ENCODE data around the gene ARHGEF7.
"Not testable (repeated sequence)": the region's sequence is repeated elsewhere in the genome, so short reads cannot be mapped to it uniquely, and the experiment has no call there.

The ARHGEF7 gene

DNA sequence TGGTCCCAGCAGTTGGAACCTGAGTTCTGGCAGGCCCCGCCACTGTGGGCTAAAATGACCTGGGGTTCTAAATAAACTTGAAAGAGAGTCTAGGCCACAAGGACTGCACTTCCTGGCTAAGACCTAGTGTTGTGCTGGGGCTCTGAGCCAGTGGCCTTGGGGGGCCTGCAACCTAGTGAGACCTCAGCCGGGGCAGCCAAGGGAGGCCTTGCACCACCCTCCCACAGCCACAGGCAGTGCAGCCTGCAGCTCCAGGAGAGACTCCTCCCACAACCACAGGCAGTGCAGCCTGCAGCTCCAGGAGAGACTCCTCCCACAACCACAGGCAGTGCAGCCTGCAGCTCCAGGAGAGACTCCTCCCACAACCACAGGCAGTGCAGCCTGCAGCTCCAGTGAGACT is 142.8 kb downstream of the ARHGEF7 start:
- not testable (repeated sequence) for DNase-seq

GRCh38 chr13:111258637-111259036 is 143.5 kb downstream of the ARHGEF7 start:
- no peak for DNase-seq

DNA sequence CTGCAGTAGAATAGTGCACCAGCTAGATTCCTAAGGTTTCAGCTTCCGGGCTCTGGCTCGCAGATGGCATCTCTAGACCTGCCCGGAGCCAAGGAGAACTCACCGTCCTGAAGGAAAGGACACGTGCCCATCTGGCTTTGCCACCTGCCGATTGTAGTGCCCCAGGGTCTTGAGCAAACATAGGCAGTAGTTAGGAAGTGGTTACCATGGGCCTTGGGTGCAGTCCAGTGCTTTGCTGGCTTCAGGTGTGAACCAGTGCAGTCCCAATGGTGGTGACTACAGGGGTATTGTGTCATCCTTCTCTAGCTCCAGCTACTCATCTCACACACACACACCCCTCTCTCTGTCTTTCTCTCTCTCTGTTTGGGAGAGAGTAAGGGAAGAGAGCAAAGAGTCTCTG is 143.9 kb downstream of the ARHGEF7 start:
- DNase-seq, result no peak

DNA sequence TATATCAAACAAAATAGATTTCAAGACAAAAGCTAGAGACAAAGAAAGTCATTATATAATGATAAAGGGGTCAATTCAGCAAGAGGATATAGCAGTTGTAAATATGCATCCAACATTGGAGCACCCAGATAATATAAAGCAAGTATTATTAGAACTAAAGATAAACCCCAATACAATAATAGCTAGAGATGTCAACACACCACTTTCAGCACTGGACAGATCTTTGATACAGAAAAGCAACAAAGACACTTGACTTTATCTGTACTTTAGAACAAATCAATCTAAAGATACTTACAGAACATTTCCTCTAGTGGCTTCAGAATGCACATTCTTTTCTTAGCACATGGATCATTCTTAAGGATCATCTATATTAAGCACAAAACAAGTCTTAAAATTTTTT is 146.2 kb downstream of the ARHGEF7 start:
- DNase-seq, result no peak

GRCh38 chr13:111262281-111262680 is 147.2 kb downstream of the ARHGEF7 start:
- DNase-seq, result no peak

- DNase-seq, result no peak
These were observed 147.6 kb downstream of the ARHGEF7 start for GRCh38 chr13:111262715-111263114.

- no peak for DNase-seq
These were observed 148.5 kb downstream of the ARHGEF7 start for GRCh38 chr13:111263566-111263965.

DNA sequence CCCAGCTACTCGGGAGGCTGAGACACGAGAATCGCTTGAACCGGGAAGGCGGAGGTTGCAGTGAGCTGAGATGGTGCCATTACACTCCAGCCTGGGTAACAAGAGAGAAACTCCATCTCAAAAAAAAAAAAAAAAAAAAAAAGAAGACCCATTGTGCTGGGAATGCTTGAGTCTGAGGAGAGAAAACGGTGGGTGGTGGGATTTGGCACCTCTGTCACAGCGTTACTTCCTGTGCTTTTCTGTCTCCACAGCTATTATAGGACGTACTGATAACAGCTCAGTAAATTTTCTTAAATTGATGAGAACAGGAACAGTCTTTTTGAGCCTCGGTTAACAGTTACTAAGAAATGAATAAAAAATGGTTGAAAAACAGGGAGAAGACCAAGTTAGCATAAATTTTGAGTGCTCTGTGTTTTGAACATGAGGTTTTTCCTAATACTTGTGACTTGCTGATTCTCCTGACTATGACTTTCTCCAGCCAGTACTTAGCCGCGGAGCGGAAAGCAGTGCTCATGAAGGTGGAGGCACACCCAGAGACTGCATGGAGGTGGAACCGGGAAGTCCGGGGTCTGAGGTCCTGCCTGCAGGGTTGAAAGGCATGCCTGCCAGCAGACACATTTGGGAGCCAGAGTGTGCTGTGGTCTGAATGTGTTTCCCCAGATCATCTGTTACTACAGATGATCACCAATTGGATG is 150.0 kb downstream of the ARHGEF7 start:
- DNase-seq, result no peak

- DNase-seq, result no peak
These were observed 150.6 kb downstream of the ARHGEF7 start for GRCh38 chr13:111265701-111266035.

DNA sequence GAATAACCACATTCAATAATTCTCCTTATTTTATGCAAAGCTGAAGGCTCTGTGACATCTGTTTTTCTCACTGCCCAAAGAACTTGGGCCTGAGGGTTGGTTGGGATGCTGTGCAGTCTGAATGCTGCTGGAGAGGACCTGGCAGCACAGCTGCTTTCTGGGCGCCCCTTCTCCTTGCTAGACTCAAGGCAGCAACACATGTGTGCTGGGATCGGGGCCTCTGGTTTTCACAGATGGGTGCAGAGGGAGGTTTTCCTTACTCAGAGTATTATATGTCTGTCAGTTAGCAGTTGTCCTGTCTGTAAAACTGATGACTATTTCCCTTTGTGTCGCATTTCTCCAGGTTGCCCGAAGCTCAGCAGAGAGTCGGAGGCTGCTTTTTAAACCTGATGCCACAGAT is 152.1 kb downstream of the ARHGEF7 start:
- DNase-seq, result no peak

GRCh38 chr13:111267784-111268183 is 152.7 kb downstream of the ARHGEF7 start:
- no peak for DNase-seq

GRCh38 chr13:111269508-111269907 is 154.4 kb downstream of the ARHGEF7 start:
- DNase-seq, result no peak

DNA sequence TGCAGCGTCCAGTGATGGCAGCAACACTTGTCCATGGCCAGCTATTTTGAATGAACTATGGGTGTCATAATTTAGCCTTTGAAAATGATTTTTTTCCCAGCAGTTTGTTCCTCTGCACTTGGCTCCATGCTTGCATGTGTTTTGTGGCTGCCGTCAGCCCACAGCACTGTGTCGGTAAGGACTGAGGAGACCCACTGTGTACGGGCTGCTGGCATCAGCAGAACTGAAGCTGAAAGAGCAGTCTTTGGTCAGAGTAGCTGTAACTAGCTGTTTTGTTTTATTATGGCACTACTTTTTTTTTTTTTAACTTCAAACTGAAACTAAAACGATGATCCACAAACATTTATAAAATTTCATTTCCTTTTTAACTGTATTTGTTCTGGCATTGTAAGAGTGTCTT is 155.0 kb downstream of the ARHGEF7 start:
- DNase-seq, result no peak

DNA sequence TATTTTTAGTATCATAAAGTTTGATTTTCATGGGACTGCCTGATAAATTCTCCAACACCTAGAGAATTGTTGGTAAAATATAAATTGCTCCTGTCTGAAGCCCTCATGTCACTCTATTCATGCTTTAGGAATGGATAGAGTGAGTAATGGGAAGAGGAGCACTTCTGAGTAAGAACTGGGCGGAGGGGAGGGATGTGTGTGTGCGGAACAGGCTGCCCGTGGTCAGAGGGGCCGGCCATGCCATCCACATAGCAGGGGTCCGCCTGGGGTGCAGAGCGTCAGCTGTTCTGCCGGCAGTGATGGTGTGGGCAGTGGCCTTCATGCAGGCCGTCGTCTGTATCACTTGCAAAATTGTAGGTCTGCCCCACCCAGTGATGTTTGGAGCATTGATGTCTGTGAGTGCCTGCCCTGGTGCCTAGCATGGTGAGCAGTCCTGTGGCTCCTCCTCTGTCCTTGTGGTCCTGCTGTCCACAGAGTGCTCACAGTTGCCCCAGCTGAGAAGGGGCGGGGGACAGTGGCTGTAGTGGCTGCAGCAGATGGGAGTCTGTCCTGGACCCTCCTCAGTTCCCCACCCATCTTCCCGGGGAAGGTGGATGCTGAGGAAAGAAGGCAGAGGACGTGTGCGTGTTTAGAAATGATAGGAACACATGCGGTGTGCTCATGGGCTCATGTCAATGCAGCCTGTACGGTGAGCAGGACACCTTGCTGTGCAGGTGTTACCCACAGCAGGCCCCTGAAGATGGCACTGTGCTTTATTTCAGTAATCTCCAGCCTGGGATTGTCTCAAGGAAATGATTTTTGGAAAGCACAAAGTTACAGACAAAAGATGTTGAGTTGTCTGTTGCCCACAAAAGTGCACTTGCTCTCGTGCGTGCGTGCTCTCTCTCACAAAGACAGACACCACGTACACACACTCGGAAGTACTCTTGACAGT is 155.9 kb downstream of the ARHGEF7 start:
- no peak for DNase-seq

DNA sequence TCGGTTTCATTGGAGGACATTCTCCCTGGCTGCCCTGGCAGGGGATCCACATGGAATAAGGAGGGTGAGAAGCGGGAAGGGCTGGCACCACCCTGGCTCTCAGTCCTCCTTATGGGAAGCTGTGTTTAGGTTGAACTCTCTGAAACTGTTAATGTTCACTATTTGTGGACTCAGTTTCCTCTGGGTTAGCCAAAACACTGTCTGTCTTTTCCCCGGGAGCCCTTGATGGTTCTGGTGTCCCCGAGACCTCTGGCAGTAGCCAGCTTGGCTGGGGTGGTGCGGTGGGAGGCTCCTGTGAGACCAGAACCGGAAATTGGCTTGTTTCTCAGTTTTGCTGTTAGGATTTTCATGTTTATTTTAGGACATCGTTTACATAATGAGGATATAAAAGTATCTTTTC is 157.0 kb downstream of the ARHGEF7 start:
- no peak for DNase-seq

- DNase-seq, result no peak
These were observed 160.3 kb downstream of the ARHGEF7 start for GRCh38 chr13:111275382-111275781.

DNA sequence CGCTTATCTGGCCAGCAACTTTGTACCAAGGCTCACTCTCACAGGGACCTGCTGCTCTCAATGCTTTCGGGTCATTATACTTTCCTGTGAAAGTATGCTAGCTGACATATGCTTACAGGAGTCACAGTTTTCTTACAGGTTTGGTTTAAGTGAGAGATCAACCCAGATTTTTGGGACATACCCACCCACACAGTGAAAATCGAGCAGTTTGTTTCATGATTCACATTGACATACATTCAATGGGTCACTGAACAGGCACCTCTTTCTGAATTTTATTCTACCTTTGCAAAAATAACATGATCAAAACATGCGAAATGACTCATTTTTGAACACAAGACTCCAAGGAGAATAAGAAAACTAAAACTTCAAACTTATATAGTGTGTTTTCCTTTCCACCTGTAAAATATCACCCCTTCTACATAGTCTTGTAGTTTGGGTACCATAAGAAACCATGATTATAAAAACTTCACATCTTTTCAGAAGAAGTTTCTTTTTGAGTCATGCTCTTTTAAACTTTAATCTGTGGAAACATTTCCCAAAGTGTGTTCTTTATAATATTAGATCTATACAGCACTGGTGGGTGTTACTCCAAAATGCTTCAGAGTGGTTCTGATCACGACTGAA is 161.0 kb downstream of the ARHGEF7 start:
- no peak for DNase-seq

DNA sequence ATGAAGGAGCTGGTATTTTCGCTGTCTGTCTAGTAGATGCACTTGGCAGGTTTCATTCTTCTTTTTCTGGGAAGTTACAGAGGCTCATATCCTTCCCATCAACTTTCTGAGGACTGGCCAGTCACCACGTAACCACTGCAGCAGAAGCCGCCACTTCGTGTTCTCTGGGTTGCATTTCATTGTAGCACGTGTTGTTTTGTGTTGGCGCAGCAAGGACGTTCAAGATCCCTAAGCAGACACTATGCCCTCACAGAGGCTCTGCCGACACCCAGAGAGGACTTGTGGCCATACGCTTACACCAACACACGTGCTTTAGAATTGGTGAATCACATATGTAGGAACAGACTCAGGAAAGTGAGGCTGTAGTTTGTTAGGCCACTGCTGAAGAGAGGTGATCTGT is 163.1 kb downstream of the ARHGEF7 start:
- DNase-seq, result no peak

DNA sequence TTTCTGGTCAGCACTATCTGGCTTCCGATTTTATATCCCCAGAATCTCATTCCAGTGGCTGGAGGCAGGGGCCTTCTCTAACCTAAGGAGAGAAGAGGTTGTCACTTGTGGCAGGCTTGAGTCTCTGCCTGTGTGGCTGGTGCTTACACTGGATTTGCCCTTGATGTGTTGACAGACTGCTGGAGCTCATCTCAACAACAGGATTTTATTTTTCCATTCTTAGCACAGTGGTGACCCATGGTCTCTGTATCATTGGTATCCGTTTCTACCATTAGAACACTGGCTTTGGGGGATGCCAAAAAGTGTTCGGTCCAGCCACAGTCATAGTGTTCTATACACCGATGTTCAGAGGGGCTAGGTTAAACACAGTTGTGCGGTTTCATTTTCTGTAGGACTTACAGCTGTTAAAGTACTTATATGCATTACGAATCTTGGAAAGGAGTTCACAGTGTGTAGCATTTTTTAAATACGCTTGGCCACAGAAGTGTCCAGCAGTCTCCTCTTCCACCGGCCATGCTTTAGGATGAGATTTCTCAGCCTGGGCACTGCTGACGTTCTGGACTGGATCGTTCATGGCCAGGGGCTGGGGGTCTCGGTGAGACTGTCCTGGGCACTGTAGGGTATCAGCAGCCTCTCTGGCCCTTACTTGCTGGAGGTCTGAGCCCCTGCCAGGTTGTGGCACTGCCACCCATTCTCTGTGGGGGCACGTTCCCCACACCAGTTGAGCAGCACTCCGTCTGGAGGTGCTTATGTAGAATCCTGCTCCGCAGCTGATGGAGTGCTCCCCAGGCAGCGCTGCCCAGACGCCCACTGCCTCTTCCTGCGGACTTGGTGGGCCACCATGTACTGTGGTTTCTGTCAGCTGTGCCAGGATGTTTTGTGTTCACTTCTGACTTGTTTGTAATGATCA is 163.9 kb downstream of the ARHGEF7 start:
- no peak for DNase-seq

GRCh38 chr13:111280226-111280625 is 165.1 kb downstream of the ARHGEF7 start:
- no peak for DNase-seq

- DNase-seq, result no peak
These were observed 165.8 kb downstream of the ARHGEF7 start for GRCh38 chr13:111280681-111281585.
